Keratinocyte (primary cell): Measurements from ENCODE around the gene TIAM2. TPM values are rescaled to one million over a fixed set of nuclear protein-coding genes. Genes with fewer than 3 reads are reported as not detected.

Source experiments
- DNase-seq: peaks from one replicate; pipeline ENCODE4 v3.0.0-alpha.2; 2011; ENCODE audit warnings: low read depth, missing footprints, low spot score
- FAIRE-seq: peaks from 2 replicates; lab custom pipeline; 2011; peaks lifted over from hg19 to GRCh38; lab: Jason Lieb, UNC
- H2AFZ ChIP-seq: 2 replicates; pipeline ENCODE4 v1.6.0; 2012; ENCODE audit warnings: low read length, control low read depth, inconsistent platforms; ENCODE audit not compliant: control insufficient read depth
- H3K27ac ChIP-seq: 2 replicates; pipeline ENCODE4 v1.5.1; 2011; ENCODE audit warnings: low read length; ENCODE audit not compliant: control insufficient read depth, insufficient read depth
- H3K27me3 ChIP-seq: 3 replicates; pipeline ENCODE4 v1.6.0; 2011; ENCODE audit warnings: low read length; ENCODE audit not compliant: control insufficient read depth, insufficient read depth; ENCODE audit errors: extremely low read depth
- H3K36me3 ChIP-seq, 2 experiments: 2 replicates in 1 of 2; 3 replicates in 1 of 2; pipeline ENCODE4 v1.5.1; 2011; ENCODE audit warnings: low read length in 2 of 2, mild to moderate bottlenecking in 1 of 2; ENCODE audit not compliant: control insufficient read depth in 2 of 2, insufficient read depth in 2 of 2; ENCODE audit errors: extremely low read depth in 1 of 2
- H3K4me1 ChIP-seq: 3 replicates; pipeline ENCODE4 v1.5.1; 2011; ENCODE audit warnings: low read length; ENCODE audit not compliant: control insufficient read depth, insufficient read depth; ENCODE audit errors: extremely low read depth
- H3K4me2 ChIP-seq: 3 replicates; pipeline ENCODE4 v1.6.0; 2011; ENCODE audit warnings: low read depth, low read length; ENCODE audit not compliant: control insufficient read depth, insufficient read depth; ENCODE audit errors: extremely low read depth
- H3K4me3 ChIP-seq, 3 experiments: fragments of 200-600 bp in 1 of 3; sonication (generic) in 1 of 3; 2 replicates in 2 of 3; 3 replicates in 1 of 3; pipeline ENCODE4 v1.5.1; 2011 to 2016; ENCODE audit warnings: low read length in 3 of 3, mild to moderate bottlenecking in 3 of 3, control low read depth in 2 of 3, inconsistent platforms in 1 of 3, low read depth in 1 of 3, mixed read lengths in 1 of 3, mixed run types in 1 of 3, moderate library complexity in 1 of 3; ENCODE audit not compliant: control insufficient read depth in 2 of 3, insufficient read depth in 2 of 3; ENCODE audit errors: extremely low read depth in 1 of 3
- H3K79me2 ChIP-seq: 2 replicates; pipeline ENCODE4 v1.6.0; 2012; ENCODE audit warnings: low read length; ENCODE audit not compliant: control insufficient read depth, insufficient read depth
- H3K9ac ChIP-seq: 3 replicates; pipeline ENCODE4 v1.6.0; 2011; ENCODE audit warnings: low read length; ENCODE audit not compliant: control insufficient read depth, insufficient read depth; ENCODE audit errors: extremely low read depth
- H3K9me1 ChIP-seq: 3 replicates; pipeline ENCODE4 v1.6.0; 2011; ENCODE audit warnings: low read length; ENCODE audit not compliant: control insufficient read depth, insufficient read depth; ENCODE audit errors: extremely low read depth
- H3K9me3 ChIP-seq: 2 replicates; pipeline ENCODE4 v1.5.1; 2012; ENCODE audit warnings: low read depth, low read length; ENCODE audit not compliant: control insufficient read depth
- H4K20me1 ChIP-seq: 3 replicates; pipeline ENCODE4 v1.6.0; 2011; ENCODE audit warnings: low read length; ENCODE audit not compliant: control insufficient read depth, insufficient read depth; ENCODE audit errors: extremely low read depth
- CTCF ChIP-seq, 3 experiments: IDR thresholded peaks in 1 of 3; conservative IDR thresholded peaks in 1 of 3; optimal IDR thresholded peaks in 1 of 3; 2 replicates in 2 of 3; 3 replicates in 1 of 3; pipeline versions ENCODE3 to v1.5.1; 2011; ENCODE audit warnings: low read length in 3 of 3, mild to moderate bottlenecking in 3 of 3, moderate library complexity in 2 of 3, control low read depth in 1 of 3, inconsistent platforms in 1 of 3; ENCODE audit not compliant: insufficient read depth in 2 of 3; ENCODE audit errors: extremely low read depth in 1 of 3
- EZH2 ChIP-seq: IDR thresholded peaks from one replicate; pipeline ENCODE4 v1.6.1; 2012; ENCODE audit warnings: inconsistent platforms, mild to moderate bottlenecking, low read length, moderate library complexity
- dilution Hi-C: fragments of 300-500 bp; cut with MboI; formaldehyde crosslinking; loops from one replicate; pipeline ENCODE4 v1.7.0; 2020; ENCODE audit warnings: low sequenced_read_pairs; ENCODE audit not compliant: extremely low pct_ligation_motif_present
- polyA plus RNA-seq, 5 experiments: library from polyadenylated mRNA; depleted of rRNA in 3 of 5; stranded (reverse) in 3 of 5; stranded (forward) in 1 of 5; unstranded in 1 of 5; fragments of >200 nt; gene quantifications; 1 replicate in 1 of 5; 2 replicates in 3 of 5; 3 replicates in 1 of 5; pipeline versions ENCODE4 v1.2.1 to v1.2.3, GENCODE V29; 2011 to 2012; ENCODE audit warnings: missing spikeins in 2 of 5, low read depth in 1 of 5, low replicate concordance in 1 of 5

TIAM2 gene
- polyA plus RNA-seq, 1 donor (not counting 4 experiments of a cell fraction or from before 2014, with no cell fraction given) = 4.0 TPM

- dilution Hi-C loops = no loop called here
- FAIRE-seq = no peak
These were observed 240.0 kb downstream of the TIAM2 start for GRCh38 chr6:155235087-155235486.

DNA sequence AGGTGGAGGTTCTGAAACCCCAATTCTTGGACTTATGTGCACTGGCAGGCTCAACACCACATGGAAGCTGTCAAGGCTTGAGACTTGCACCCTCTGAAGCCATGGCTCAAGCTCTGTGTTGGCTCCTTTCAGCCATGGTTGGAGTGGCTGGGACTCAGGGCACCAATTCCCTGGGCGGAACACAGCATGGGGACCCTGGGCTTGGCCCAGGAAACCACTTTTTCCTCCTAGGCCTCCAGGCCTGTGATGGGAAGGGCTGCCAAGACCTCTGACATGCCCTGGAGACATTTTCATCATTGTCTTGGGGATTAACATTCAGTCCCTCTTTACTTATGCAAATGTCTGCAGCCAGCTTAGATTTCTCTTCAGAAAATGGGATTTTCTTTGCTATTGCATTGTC, 242.5 kb downstream of the TIAM2 start:
- H3K9me1 ChIP-seq = no peaks in the 10 kb centered on the region
- H3K4me3 ChIP-seq = no peak overlapping the region
- peaks cover 2% of the 10 kb centered on the region for H3K9me3 ChIP-seq
- H4K20me1 ChIP-seq = no peaks in the 10 kb centered on the region
- H3K4me2 ChIP-seq = no peak overlapping the region
- dilution Hi-C loops = no loop called here
- no peak for FAIRE-seq
- H3K4me1 ChIP-seq = no peaks in the 10 kb centered on the region
- H3K9ac ChIP-seq = no peak overlapping the region
- TF ChIP-seq CTCF (optimal IDR thresholded peaks at IDR 0.05 in 1 of 3, IDR thresholded peaks at IDR 0.05 in 1 of 3, conservative IDR thresholded peaks at IDR 0.05 in 1 of 3; ENCODE audit: extremely low read depth in 1 of 3, insufficient read depth in 2 of 3, low read length in 3 of 3) = no peak
- no peak for TF ChIP-seq EZH2
- H2AFZ ChIP-seq = no peak overlapping the region
- H3K27ac ChIP-seq = no peak overlapping the region
- no peak for DNase-seq
- no peaks in the 10 kb centered on the region for H3K27me3 ChIP-seq
- no peaks in the 10 kb centered on the region for H3K36me3 ChIP-seq
- H3K79me2 ChIP-seq = no peaks in the 10 kb centered on the region

More at GRCh38 chr6:155235087-155235486, 240.0 kb downstream of the TIAM2 start:
- H4K20me1 ChIP-seq = no peaks in the 10 kb centered on the region
- no peak overlapping the region for H3K9ac ChIP-seq
- no peak for DNase-seq
- H3K27me3 ChIP-seq = no peaks in the 10 kb centered on the region
- H2AFZ ChIP-seq = no peak overlapping the region
- no peak overlapping the region for H3K4me3 ChIP-seq
- no peaks in the 10 kb centered on the region for H3K79me2 ChIP-seq
- no peaks in the 10 kb centered on the region for H3K4me1 ChIP-seq
- TF ChIP-seq EZH2 = no peak
- TF ChIP-seq CTCF (optimal IDR thresholded peaks at IDR 0.05 in 1 of 3, IDR thresholded peaks at IDR 0.05 in 1 of 3, conservative IDR thresholded peaks at IDR 0.05 in 1 of 3; ENCODE audit: extremely low read depth in 1 of 3, insufficient read depth in 2 of 3, low read length in 3 of 3) = no peak
- H3K4me2 ChIP-seq = no peak overlapping the region
- H3K36me3 ChIP-seq = no peaks in the 10 kb centered on the region
- H3K9me1 ChIP-seq = no peaks in the 10 kb centered on the region
- H3K9me3 ChIP-seq = peaks cover 2% of the 10 kb centered on the region
- no peak overlapping the region for H3K27ac ChIP-seq
